ENCODE measurements around the gene ADRA2B.

DNA sequence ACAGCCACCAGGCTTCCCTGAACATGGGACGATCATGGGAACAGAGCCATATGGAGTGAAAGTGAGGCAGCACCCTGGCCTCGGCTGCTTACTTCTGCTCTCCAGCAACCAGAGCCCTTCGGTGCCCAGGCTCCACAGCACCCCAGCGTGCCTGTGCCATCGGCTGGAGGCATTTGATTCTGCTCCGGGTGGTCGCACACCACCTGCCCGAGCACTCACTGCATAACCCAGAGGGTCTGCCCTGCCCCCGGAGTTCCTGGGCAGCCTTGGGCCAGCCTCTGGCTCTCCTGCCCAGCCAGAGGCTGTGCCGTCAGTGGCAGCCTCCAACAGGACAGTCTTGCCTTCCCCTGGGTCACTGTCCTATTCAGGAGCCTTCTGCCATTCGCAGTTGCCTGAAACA, 18.1 kb upstream of the ADRA2B start:
- TF ChIP-seq, protein P1, sequence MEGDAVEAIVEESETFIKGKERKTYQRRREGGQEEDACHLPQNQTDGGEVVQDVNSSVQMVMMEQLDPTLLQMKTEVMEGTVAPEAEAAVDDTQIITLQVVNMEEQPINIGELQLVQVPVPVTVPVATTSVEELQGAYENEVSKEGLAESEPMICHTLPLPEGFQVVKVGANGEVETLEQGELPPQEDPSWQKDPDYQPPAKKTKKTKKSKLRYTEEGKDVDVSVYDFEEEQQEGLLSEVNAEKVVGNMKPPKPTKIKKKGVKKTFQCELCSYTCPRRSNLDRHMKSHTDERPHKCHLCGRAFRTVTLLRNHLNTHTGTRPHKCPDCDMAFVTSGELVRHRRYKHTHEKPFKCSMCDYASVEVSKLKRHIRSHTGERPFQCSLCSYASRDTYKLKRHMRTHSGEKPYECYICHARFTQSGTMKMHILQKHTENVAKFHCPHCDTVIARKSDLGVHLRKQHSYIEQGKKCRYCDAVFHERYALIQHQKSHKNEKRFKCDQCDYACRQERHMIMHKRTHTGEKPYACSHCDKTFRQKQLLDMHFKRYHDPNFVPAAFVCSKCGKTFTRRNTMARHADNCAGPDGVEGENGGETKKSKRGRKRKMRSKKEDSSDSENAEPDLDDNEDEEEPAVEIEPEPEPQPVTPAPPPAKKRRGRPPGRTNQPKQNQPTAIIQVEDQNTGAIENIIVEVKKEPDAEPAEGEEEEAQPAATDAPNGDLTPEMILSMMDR (IDR thresholded peaks at IDR 0.05) = no peak
- no peak for TF ChIP-seq POLR2A (IDR thresholded peaks at IDR 0.05)
- TF ChIP-seq POLR2AphosphoS5 (IDR thresholded peaks at IDR 0.05) = no peak

Measured in gastroesophageal sphincter (tissue), 3 donors.